Activated CD4-positive, alpha-beta T cell treated with anti-CD3 and anti-CD28 coated beads, Interleukin-10, Interleukin-2, amounts not matched to agents 100 ng/mL and 50 ng/mL, durations not matched to agents 16 hours and 8 hours (primary cell): ENCODE measurements around the gene FNDC10.
"Not testable (repeated sequence)": the region's sequence is repeated elsewhere in the genome, so short reads cannot be mapped to it uniquely, and the experiment has no call there.

Experiments
- DNase-seq: peaks from one replicate; pipeline ENCODE4 v3.0.0-alpha.2; 2020

The FNDC10 gene

GRCh38 chr1:1598720-1599029 lies 1.3 kb downstream of the FNDC10 start:
- DNase-seq = no peak

GRCh38 chr1:1598051-1598719 lies 1.8 kb downstream of the FNDC10 start:
- no peak for DNase-seq

GRCh38 chr1:1597275-1597930 lies 2.5 kb downstream of the FNDC10 start:
- DNase-seq = no peak

GRCh38 chr1:1596493-1597274 lies 3.3 kb downstream of the FNDC10 start:
- DNase-seq = no peak

- DNase-seq = not testable (repeated sequence)
Observed at GRCh38 chr1:1595341-1595740, 4.6 kb downstream of the FNDC10 start.

GRCh38 chr1:1594602-1595260 lies 5.2 kb downstream of the FNDC10 start:
- no peak for DNase-seq

- no peak for DNase-seq
Observed at GRCh38 chr1:1593834-1594601, 5.9 kb downstream of the FNDC10 start.

- DNase-seq = no peak
Observed at GRCh38 chr1:1591452-1591851, 8.5 kb downstream of the FNDC10 start.

- no peak for DNase-seq
Observed at GRCh38 chr1:1583347-1584010, 16.5 kb downstream of the FNDC10 start.

GRCh38 chr1:1582585-1583346 lies 17.2 kb downstream of the FNDC10 start:
- DNase-seq = no peak

GRCh38 chr1:1578371-1578940 lies 21.5 kb downstream of the FNDC10 start:
- DNase-seq = no peak

- DNase-seq = no peak
Observed at GRCh38 chr1:1577367-1578011, 22.4 kb downstream of the FNDC10 start.

GRCh38 chr1:1574721-1575537 lies 25.0 kb downstream of the FNDC10 start, which contains the start of gene SSU72:
Gene SSU72 (minus strand): TSS chr1:1574863. CDS start chr1:1574557, 306 bp downstream.
- peak; percentile 94 for DNase-seq

GRCh38 chr1:1573843-1574720 lies 25.9 kb downstream of the FNDC10 start:
- peak; percentile 74 for DNase-seq

- DNase-seq = no peak
Observed at GRCh38 chr1:1569341-1569740, 30.6 kb downstream of the FNDC10 start.

GRCh38 chr1:1567891-1568291 lies 32.0 kb downstream of the FNDC10 start:
- no peak for DNase-seq

- DNase-seq = no peak
Observed at GRCh38 chr1:1567152-1567875, 32.6 kb downstream of the FNDC10 start.

GRCh38 chr1:1565340-1565739 lies 34.6 kb downstream of the FNDC10 start:
- no peak for DNase-seq
